H9 (cell line): ENCODE results near the gene CST6. TPM values are rescaled to one million over a fixed set of nuclear protein-coding genes. Genes with fewer than 3 reads are reported as not detected.

Source experiments
- DNase-seq: peaks from one replicate; pipeline ENCODE4 v3.0.0-alpha.2; 2017
- H2AFZ ChIP-seq: one replicate; pipeline ENCODE4 v1.6.1; 2013; ENCODE audit warnings: mild to moderate bottlenecking, low read length, control low read depth, moderate library complexity
- H2AK5ac ChIP-seq: 2 replicates; pipeline ENCODE4 v1.6.1; 2013; ENCODE audit warnings: low read length, control low read depth, mixed read lengths; ENCODE audit not compliant: insufficient read length
- H2BK120ac ChIP-seq: one replicate; pipeline ENCODE4 v1.6.1; 2013; ENCODE audit warnings: low read depth, mild to moderate bottlenecking, low read length, control low read depth, inconsistent platforms; ENCODE audit not compliant: poor library complexity, severe bottlenecking
- H2BK12ac ChIP-seq: 2 replicates; pipeline ENCODE4 v1.6.1; 2013; ENCODE audit warnings: low read length, control low read depth, mixed read lengths, low read depth; ENCODE audit not compliant: insufficient read length
- H2BK15ac ChIP-seq: 2 replicates; pipeline ENCODE4 v1.6.1; 2013; ENCODE audit warnings: low read depth, low read length, control low read depth
- H2BK20ac ChIP-seq: one replicate; pipeline ENCODE4 v1.6.1; 2013; ENCODE audit warnings: low read depth, mild to moderate bottlenecking, low read length, control low read depth, inconsistent platforms; ENCODE audit not compliant: poor library complexity, severe bottlenecking
- H2BK5ac ChIP-seq: 2 replicates; pipeline ENCODE4 v1.6.1; 2013; ENCODE audit warnings: low read length, control low read depth, mixed read lengths; ENCODE audit not compliant: insufficient read length
- H3K14ac ChIP-seq: 2 replicates; pipeline ENCODE4 v1.6.1; 2013; ENCODE audit warnings: low read length, control low read depth; ENCODE audit not compliant: insufficient read depth
- H3K18ac ChIP-seq: 2 replicates; pipeline ENCODE4 v1.6.1; 2013; ENCODE audit warnings: low read depth, mild to moderate bottlenecking, mixed read lengths, low read length, control low read depth; ENCODE audit not compliant: insufficient read length
- H3K23ac ChIP-seq: 2 replicates; pipeline ENCODE4 v1.6.1; 2013; ENCODE audit warnings: low read length, control low read depth, mixed read lengths, low read depth; ENCODE audit not compliant: insufficient read length
- H3K23me2 ChIP-seq: 2 replicates; pipeline ENCODE4 v1.6.1; 2013; ENCODE audit warnings: low read depth, mild to moderate bottlenecking, mixed read lengths, low read length, control low read depth; ENCODE audit not compliant: insufficient read length, poor library complexity, severe bottlenecking
- H3K27ac ChIP-seq: 2 replicates; pipeline ENCODE4 v1.5.1; 2013; ENCODE audit warnings: low read length, control low read depth, mixed read lengths, low read depth; ENCODE audit not compliant: insufficient read length
- H3K27me3 ChIP-seq: 2 replicates; pipeline ENCODE4 v1.6.1; 2013; ENCODE audit warnings: low read length, control low read depth, inconsistent platforms; ENCODE audit not compliant: insufficient read depth
- H3K4ac ChIP-seq: 2 replicates; pipeline ENCODE4 v1.6.1; 2013; ENCODE audit warnings: low read depth, mild to moderate bottlenecking, control low read depth, inconsistent platforms, low read length, moderate library complexity
- H3K4me1 ChIP-seq: 2 replicates; pipeline ENCODE4 v1.6.1; 2013; ENCODE audit warnings: low read length, control low read depth, inconsistent platforms; ENCODE audit not compliant: insufficient read depth
- H3K4me2 ChIP-seq: 2 replicates; pipeline ENCODE4 v1.6.1; 2013; ENCODE audit warnings: low read length, control low read depth, mixed read lengths; ENCODE audit not compliant: insufficient read length, insufficient read depth
- H3K56ac ChIP-seq: 2 replicates; pipeline ENCODE4 v1.6.1; 2013; ENCODE audit warnings: low read depth, mild to moderate bottlenecking, mixed read lengths, low read length, control low read depth; ENCODE audit not compliant: insufficient read length
- H3K79me1 ChIP-seq: 2 replicates; pipeline ENCODE4 v1.6.1; 2013; ENCODE audit warnings: low read depth, mild to moderate bottlenecking, moderate library complexity, low read length, control low read depth, inconsistent platforms; ENCODE audit not compliant: insufficient read depth, poor library complexity, severe bottlenecking
- H3K79me2 ChIP-seq: 2 replicates; pipeline ENCODE4 v1.6.1; 2013; ENCODE audit warnings: low read length, control low read depth, inconsistent platforms; ENCODE audit not compliant: insufficient read depth
- H3K9ac ChIP-seq: 2 replicates; pipeline ENCODE4 v1.6.1; 2013; ENCODE audit warnings: low read length, control low read depth, mixed read lengths; ENCODE audit not compliant: insufficient read length; ENCODE audit errors: extremely low read depth
- H3K9me3 ChIP-seq: one replicate; pipeline ENCODE4 v1.6.1; 2013; ENCODE audit warnings: low read depth, low read length, inconsistent platforms; ENCODE audit not compliant: control insufficient read depth
- H3T11ph ChIP-seq: one replicate; pipeline ENCODE4 v1.6.1; 2013; ENCODE audit warnings: mild to moderate bottlenecking, low read length, control low read depth, inconsistent platforms
- H4K20me1 ChIP-seq: one replicate; pipeline ENCODE4 v1.6.1; 2013; ENCODE audit not compliant: control insufficient read depth, insufficient read length, insufficient read depth
- H4K5ac ChIP-seq: 2 replicates; pipeline ENCODE4 v1.6.1; 2013; ENCODE audit warnings: low read depth, mild to moderate bottlenecking, mixed read lengths, low read length, control low read depth; ENCODE audit not compliant: insufficient read length
- H4K8ac ChIP-seq: replicated peaks from 2 replicates; pipeline ENCODE4 v1.6.1; 2013; ENCODE audit warnings: low read length, control low read depth, mixed read lengths, low read depth; ENCODE audit not compliant: insufficient read length
- H4K91ac ChIP-seq: 2 replicates; pipeline ENCODE4 v1.6.1; 2013; ENCODE audit warnings: low read depth, mild to moderate bottlenecking, moderate library complexity, mixed read lengths, low read length, control low read depth; ENCODE audit not compliant: insufficient read length
- H3K27ac Mint-ChIP-seq, 3 experiments: 2 replicates in 2 of 3; 3 replicates in 1 of 3; pipeline ENCODE4 v1.8.0; 2020 to 2021; ENCODE audit warnings: mixed read lengths in 3 of 3, mild to moderate bottlenecking in 1 of 3, moderate library complexity in 1 of 3
- H3K27me3 Mint-ChIP-seq: 2 replicates; pipeline ENCODE4 v1.8.0; 2021; ENCODE audit warnings: low read depth, mild to moderate bottlenecking, moderate library complexity, mixed read lengths
- H3K36me3 Mint-ChIP-seq, 3 experiments: 2 replicates in 2 of 3; 3 replicates in 1 of 3; pipeline ENCODE4 v1.8.0; 2020 to 2021; ENCODE audit warnings: low read depth in 3 of 3, mixed read lengths in 3 of 3; ENCODE audit not compliant: insufficient read depth in 1 of 3
- H3K4me1 Mint-ChIP-seq, 2 experiments: 2 replicates each; pipeline ENCODE4 v1.8.0; 2020; ENCODE audit warnings: mixed read lengths in 2 of 2
- H3K4me3 Mint-ChIP-seq, 2 experiments: 2 replicates in 1 of 2; 3 replicates in 1 of 2; pipeline ENCODE4 v1.8.0; 2020 to 2021; ENCODE audit warnings: mild to moderate bottlenecking in 2 of 2, mixed read lengths in 2 of 2, moderate library complexity in 1 of 2
- H3K9me3 Mint-ChIP-seq, 2 experiments: 2 replicates in 1 of 2; 3 replicates in 1 of 2; pipeline ENCODE4 v1.8.0; 2020; ENCODE audit warnings: mild to moderate bottlenecking in 2 of 2, mixed read lengths in 2 of 2, moderate library complexity in 1 of 2
- WGBS: extraction: QIAGEN DNeasy Blood & Tissue Kit; methylation state at CpG from one replicate; pipeline ENCODE4 v1.1.7; 2013; ENCODE audit warnings: missing lambda C conversion rate, low lambda C conversion rate, mixed read lengths; ENCODE audit not compliant: insufficient read length; ENCODE audit errors: extremely low coverage; 5-methylcytosine and 5-hydroxymethylcytosine counted together
- total RNA-seq: library from RNA; stranded (reverse); gene quantifications from 2 replicates; pipeline ENCODE4 v1.2.1, GENCODE V29; 2021
- TF ChIP-seq, protein P1 (sequence below): fragments of 200-600 bp; sonication (generic); conservative IDR thresholded peaks from 3 replicates; pipeline ENCODE4 v1.8.0; 2021; ENCODE audit warnings: antibody characterized with exemption, mild to moderate bottlenecking

The CST6 gene
- total RNA-seq, 1 experiment from 2014 or later = not detected

DNA sequence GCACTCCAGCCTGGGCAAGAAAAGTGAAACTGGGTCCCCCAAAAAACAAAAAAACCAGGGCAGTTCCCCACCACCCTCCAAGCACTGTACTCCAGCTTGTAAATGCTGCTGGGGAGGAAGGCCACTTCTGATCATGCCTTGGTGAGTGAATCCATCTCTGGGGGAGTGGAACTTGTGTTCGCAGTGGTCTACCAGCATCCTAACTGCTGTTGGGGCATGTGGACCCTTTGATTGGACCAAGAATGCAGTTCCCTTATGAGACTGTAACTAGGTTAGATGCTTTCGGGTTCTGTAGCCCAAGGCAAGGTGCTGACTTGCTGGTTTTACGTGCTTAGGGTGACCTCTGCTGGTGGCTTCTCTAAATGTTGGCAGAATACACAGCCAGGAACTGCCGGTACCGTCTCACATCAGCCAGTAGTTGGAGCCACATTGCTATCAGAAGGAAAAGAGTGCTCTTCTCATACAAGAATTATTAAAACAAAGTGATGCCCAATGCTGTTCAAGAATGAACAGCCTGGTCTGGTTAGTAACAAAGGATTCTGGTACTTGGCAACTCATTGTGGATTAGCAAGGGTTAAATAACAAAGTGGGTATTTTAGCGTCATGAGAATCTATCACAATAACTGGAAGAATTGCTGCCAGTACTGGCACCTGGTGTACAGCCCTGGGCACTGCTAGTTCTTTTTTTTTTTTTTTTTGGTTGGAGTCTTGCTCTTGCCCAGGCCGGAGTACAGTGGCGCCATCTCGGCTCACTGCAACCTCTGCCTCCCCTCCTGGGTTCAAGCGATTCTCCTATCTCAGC is 22.8 kb upstream of the CST6 start:
- H3K79me1 ChIP-seq = no peaks in the 10 kb centered on the region
- Mint-ChIP-seq H3K36me3 (peaks cover 0 to 7% (median 0%) of the 10 kb centered on the region in 3 experiments; a peak in 2 of 7 replicates), H3K27me3 (no peaks in the 10 kb centered on the region; the same call in 1 of the 2 replicates), H3K9me3 (no peaks in the 10 kb centered on the region), H3K4me1 (peaks cover 0 to 2% of the 10 kb centered on the region in 2 experiments; a peak in 1 of 4 replicates), H3K4me3 (peak overlapping the region in 1 of 2 experiments; percentile 39; a peak in 2 of 5 replicates), H3K27ac (no peak overlapping the region)
- no peaks in the 10 kb centered on the region for H3K79me2 ChIP-seq
- H4K8ac ChIP-seq = no peak overlapping the region
- no peak overlapping the region for H3K27ac ChIP-seq
- no peak overlapping the region for H2AFZ ChIP-seq
- no peak overlapping the region for H4K91ac ChIP-seq
- no peak overlapping the region for H2BK12ac ChIP-seq
- WGBS = no CpG with 5 or more reads among the region's 10 CpGs
- no peak overlapping the region for H3K9ac ChIP-seq
- no peaks in the 10 kb centered on the region for H3K23me2 ChIP-seq
- H3K18ac ChIP-seq = no peak overlapping the region
- H2BK15ac ChIP-seq = no peak overlapping the region
- DNase-seq = peak; percentile 92
- no peaks in the 10 kb centered on the region for H3K9me3 ChIP-seq
- H3K27me3 ChIP-seq = no peaks in the 10 kb centered on the region
- no peak overlapping the region for H3K4me2 ChIP-seq
- no peak overlapping the region for H4K5ac ChIP-seq
- H2BK20ac ChIP-seq = no peak overlapping the region
- no peak overlapping the region for H2AK5ac ChIP-seq
- no peak overlapping the region for H2BK5ac ChIP-seq
- no peak overlapping the region for H3T11ph ChIP-seq
- H2BK120ac ChIP-seq = no peak overlapping the region
- H3K4ac ChIP-seq = no peak overlapping the region
- H3K14ac ChIP-seq = no peak overlapping the region
- H3K23ac ChIP-seq = no peak overlapping the region
- no peaks in the 10 kb centered on the region for H4K20me1 ChIP-seq
- no peaks in the 10 kb centered on the region for H3K4me1 ChIP-seq
- H3K56ac ChIP-seq = no peak overlapping the region
- TF ChIP-seq, protein P1, sequence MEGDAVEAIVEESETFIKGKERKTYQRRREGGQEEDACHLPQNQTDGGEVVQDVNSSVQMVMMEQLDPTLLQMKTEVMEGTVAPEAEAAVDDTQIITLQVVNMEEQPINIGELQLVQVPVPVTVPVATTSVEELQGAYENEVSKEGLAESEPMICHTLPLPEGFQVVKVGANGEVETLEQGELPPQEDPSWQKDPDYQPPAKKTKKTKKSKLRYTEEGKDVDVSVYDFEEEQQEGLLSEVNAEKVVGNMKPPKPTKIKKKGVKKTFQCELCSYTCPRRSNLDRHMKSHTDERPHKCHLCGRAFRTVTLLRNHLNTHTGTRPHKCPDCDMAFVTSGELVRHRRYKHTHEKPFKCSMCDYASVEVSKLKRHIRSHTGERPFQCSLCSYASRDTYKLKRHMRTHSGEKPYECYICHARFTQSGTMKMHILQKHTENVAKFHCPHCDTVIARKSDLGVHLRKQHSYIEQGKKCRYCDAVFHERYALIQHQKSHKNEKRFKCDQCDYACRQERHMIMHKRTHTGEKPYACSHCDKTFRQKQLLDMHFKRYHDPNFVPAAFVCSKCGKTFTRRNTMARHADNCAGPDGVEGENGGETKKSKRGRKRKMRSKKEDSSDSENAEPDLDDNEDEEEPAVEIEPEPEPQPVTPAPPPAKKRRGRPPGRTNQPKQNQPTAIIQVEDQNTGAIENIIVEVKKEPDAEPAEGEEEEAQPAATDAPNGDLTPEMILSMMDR = peak; percentile 99
